Stomach (tissue), 9 donors: ENCODE data around the gene ITPR1. TPM values are rescaled to one million over a fixed set of nuclear protein-coding genes. Genes with fewer than 3 reads are reported as not detected.
"Not testable (repeated sequence)": the region's sequence is repeated elsewhere in the genome, so short reads cannot be mapped to it uniquely, and the experiment has no call there.

Source experiments
- DNase-seq, 2 donors: peaks; one replicate each; pipeline versions ENCODE4 v3.0.0 to v3.0.0-alpha.2; 2013 to 2019
- H3K27ac ChIP-seq, 5 donors: fragments of 200-600 bp in 4 of 5; sonication (generic) in 4 of 5; one replicate each; pipeline ENCODE4 v1.5.1; 2013 to 2019; ENCODE audit warnings: mild to moderate bottlenecking in 1 of 5, moderate library complexity in 1 of 5
- H3K27me3 ChIP-seq, 3 donors: fragments of 200-600 bp; sonication (generic); one replicate each; pipeline ENCODE4 v1.5.1; 2017 to 2019; ENCODE audit warnings: mixed run types in 1 of 3
- H3K36me3 ChIP-seq, 4 donors: fragments of 200-600 bp; sonication (generic); 1 replicate in 3 of 4; 2 replicates in 1 of 4; pipeline ENCODE4 v1.5.1; 2016 to 2019
- H3K4me1 ChIP-seq, 4 donors: fragments of 200-600 bp; sonication (generic); one replicate each; pipeline ENCODE4 v1.5.1; 2016 to 2019
- H3K4me3 ChIP-seq, 4 donors: fragments of 200-600 bp; sonication (generic) in 3 of 4; one replicate each; pipeline ENCODE4 v1.5.1; 2016 to 2019; ENCODE audit warnings: mild to moderate bottlenecking in 1 of 4
- H3K9me3 ChIP-seq, 4 donors: fragments of 200-600 bp; sonication (generic); one replicate each; pipeline ENCODE4 v1.5.1; 2016 to 2019
- EP300 ChIP-seq: sonication (generic); formaldehyde crosslinking; IDR thresholded peaks from one replicate; pipeline ENCODE4 v1.6.1; 2017; ENCODE audit warnings: antibody characterized with exemption
- POLR2A ChIP-seq, 4 donors: fragments of 450-650 bp; IDR thresholded peaks; one replicate each; pipeline ENCODE4 v1.6.1; 2016; ENCODE audit warnings: antibody characterized with exemption in 4 of 4, control low read depth in 2 of 4, mild to moderate bottlenecking in 1 of 4, moderate library complexity in 1 of 4
- POLR2AphosphoS5 ChIP-seq, 3 donors: sonication (generic); formaldehyde crosslinking; IDR thresholded peaks; one replicate each; pipeline ENCODE4 v1.6.1; 2016; ENCODE audit warnings: antibody characterized with exemption in 3 of 3
- WGBS, 5 donors: extraction: QIAGEN DNeasy Blood & Tissue Kit in 3 of 5; methylation state at CpG; one replicate each; pipeline versions ENCODE4 v1.1.5 to v1.1.7; 2013 to 2018; 5-methylcytosine and 5-hydroxymethylcytosine counted together
- intact Hi-C: fragments of 100-400 bp; cut with DNase I; formaldehyde crosslinking; loops from one replicate; pipeline ENCODE4 v1.15.1; 2023; ENCODE audit warnings: low total_unique reads
- polyA plus RNA-seq, 3 donors: library from polyadenylated mRNA; stranded (reverse); fragments of 200-250 nt; gene quantifications; one replicate each; pipeline ENCODE4 v1.2.3, GENCODE V29; 2013
- total RNA-seq, 5 donors: library from RNA; depleted of rRNA; stranded (reverse); fragments of >200 nt; gene quantifications; one replicate each; pipeline versions ENCODE4 v1.1.0 to v1.2.3, GENCODE V29; 2014 to 2016
- TF ChIP-seq, protein P1 (sequence below), 7 experiments: fragments of 450-650 bp in 4 of 7; fragments of 200-600 bp in 3 of 7; sonication (generic) in 3 of 7; IDR thresholded peaks; one replicate each; pipeline ENCODE4 v1.5.1; 2016 to 2019; ENCODE audit warnings: antibody characterized with exemption in 7 of 7, control low read depth in 2 of 7, mild to moderate bottlenecking in 1 of 7
- donor health status: healthy with polysubstance abuse.
- donor health status: Bipolar disorder and iron deficiency.
- donor health status: healthy.

The ITPR1 gene
- total and polyA plus RNA-seq, 8 donors = 6.6 to 192 (median 32.9) TPM

DNA sequence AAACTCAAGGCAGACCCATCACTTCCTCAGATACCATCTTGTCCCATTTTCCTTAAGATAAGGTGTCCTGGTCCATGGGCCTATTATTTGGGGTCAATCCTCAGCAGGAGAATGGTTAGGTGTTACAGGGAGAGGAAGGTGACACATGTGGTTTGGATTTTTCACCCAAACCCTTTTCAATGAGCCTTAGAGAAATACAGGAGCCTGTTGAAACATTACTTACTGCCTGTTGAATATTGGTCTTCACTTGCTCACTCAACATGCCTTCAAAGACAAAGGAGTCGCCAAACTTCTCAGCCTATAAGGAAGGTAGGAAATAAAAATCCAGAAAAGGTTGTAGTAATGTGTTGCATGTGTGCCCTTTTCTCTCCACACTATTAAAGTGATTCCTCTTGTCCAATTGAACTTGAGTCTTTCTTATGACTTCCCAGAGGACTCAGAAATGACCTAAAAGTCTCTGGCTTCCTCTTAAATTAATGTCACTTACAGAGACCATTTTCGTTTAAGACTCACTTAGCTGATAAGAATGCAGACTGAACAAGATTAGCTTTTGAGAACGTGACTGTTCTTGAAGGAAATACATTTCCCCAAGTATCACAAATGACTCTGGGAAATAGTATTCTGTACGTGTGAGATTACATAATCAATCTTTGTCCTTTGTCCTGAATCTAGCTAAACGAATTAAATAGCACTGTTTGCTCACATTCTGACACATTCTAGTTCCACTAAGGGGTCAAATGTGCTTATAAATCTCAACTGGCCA, 43.9 kb upstream of the ITPR1 start:
- WGBS, 5 donors = 27 to 57% (median 42%) methylated on average over 5 of the region's 5 CpGs
- Histone ChIP-seq H3K27me3 (no peaks in the 10 kb centered on the region), H3K4me1 (peaks cover 0 to 18% (median 7%) of the 10 kb centered on the region in 4 donors), H3K36me3 (peaks cover 0 to 60% (median 51%) of the 10 kb centered on the region in 4 donors), H3K9me3 (no peaks in the 10 kb centered on the region), H3K27ac (peak overlapping the region; percentile 16 to 79 (median 64)), H3K4me3 (no peak overlapping the region)
- TF ChIP-seq POLR2AphosphoS5 (IDR thresholded peaks at IDR 0.05) (peak in 2 of 3 donors; percentile 26 to 57), POLR2A (IDR thresholded peaks at IDR 0.05) (no peak), EP300 (no peak)
- TF ChIP-seq, protein P1, sequence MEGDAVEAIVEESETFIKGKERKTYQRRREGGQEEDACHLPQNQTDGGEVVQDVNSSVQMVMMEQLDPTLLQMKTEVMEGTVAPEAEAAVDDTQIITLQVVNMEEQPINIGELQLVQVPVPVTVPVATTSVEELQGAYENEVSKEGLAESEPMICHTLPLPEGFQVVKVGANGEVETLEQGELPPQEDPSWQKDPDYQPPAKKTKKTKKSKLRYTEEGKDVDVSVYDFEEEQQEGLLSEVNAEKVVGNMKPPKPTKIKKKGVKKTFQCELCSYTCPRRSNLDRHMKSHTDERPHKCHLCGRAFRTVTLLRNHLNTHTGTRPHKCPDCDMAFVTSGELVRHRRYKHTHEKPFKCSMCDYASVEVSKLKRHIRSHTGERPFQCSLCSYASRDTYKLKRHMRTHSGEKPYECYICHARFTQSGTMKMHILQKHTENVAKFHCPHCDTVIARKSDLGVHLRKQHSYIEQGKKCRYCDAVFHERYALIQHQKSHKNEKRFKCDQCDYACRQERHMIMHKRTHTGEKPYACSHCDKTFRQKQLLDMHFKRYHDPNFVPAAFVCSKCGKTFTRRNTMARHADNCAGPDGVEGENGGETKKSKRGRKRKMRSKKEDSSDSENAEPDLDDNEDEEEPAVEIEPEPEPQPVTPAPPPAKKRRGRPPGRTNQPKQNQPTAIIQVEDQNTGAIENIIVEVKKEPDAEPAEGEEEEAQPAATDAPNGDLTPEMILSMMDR (IDR thresholded peaks at IDR 0.05) = no peak
- intact Hi-C loops = no loop called here
- peak in 1 of 2 donors; percentile 62 for DNase-seq

DNA sequence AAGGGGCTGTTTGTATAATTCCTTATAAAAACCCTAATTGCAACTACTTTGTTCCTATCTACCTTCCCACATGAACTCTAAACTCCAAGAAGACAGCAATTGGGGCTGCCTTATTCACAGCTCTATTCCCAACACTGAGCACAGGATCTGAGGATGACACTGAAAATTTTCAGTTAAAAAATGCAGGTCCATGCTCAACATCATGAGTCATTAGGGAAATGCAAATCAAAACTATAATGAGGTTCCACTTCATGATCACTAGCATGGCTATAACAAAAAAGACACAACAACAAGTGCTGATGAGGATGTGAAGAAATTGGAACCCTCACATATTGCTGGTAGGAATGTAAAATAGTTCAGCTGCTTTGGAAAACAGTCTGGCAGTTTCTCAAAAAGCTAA, 39.0 kb upstream of the ITPR1 start:
- Histone ChIP-seq H3K27me3 (no peaks in the 10 kb centered on the region), H3K27ac (no peak overlapping the region), H3K9me3 (no peaks in the 10 kb centered on the region), H3K4me1 (peaks cover 0 to 9% (median 3%) of the 10 kb centered on the region in 4 donors), H3K4me3 (no peak overlapping the region), H3K36me3 (peaks cover 0 to 23% (median 18%) of the 10 kb centered on the region in 4 donors)
- no peak for DNase-seq
- TF ChIP-seq POLR2A (IDR thresholded peaks at IDR 0.05) (no peak), POLR2AphosphoS5 (IDR thresholded peaks at IDR 0.05) (no peak)
- intact Hi-C loops = no loop called here

DNA sequence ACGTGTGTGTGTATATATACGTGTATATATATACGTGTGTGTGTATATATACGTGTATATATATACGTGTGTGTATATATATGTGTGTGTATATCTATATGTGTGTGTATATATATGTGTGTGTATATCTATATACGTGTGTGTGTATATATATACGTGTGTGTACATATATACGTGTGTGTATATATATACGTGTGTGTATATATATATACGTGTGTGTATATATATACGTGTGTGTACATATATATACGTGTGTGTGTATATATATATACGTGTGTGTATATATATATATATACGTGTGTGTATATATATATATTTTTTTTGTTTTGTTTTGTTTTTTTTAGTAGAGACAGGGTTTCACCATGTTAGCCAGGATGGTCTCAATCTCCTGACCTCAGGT, 36.4 kb upstream of the ITPR1 start:
- H3K27ac ChIP-seq, H3K27me3 ChIP-seq, H3K4me3 ChIP-seq, DNase-seq, H3K36me3 ChIP-seq, H3K9me3 ChIP-seq, intact Hi-C loops, H3K4me1 ChIP-seq: not testable (repeated sequence)
- 87 to 94% (median 93%) methylated on average over 14 of the region's 14 CpGs for WGBS, 5 donors

DNA sequence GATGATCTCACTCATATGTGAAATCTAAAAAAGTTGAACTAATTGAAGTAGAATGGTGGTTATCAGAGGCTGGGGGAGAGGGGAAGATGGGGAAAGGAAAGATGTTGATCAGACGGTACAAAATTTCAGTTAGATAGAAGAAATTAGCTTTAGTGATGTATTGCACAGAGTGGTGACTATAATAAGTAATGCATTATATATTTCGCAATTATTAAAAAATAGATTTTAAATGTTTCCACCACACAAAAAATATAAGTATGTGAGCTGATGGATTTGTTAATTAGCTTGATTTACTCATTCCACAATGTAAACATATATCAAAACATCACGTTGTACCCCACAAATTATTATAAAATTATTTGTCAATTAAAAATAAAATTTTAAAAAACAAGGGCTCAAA, 34.2 kb upstream of the ITPR1 start:
- Histone ChIP-seq H3K27ac (no peak overlapping the region), H3K4me3 (no peak overlapping the region), H3K4me1 (peaks cover 0 to 8% (median 0%) of the 10 kb centered on the region in 4 donors), H3K9me3 (no peaks in the 10 kb centered on the region), H3K27me3 (no peaks in the 10 kb centered on the region), H3K36me3 (no peaks in the 10 kb centered on the region)
- WGBS, 5 donors = 89 to 95% (median 91%) methylated on average over 3 of the region's 3 CpGs
- DNase-seq = no peak
- TF ChIP-seq EP300 (no peak), POLR2A (IDR thresholded peaks at IDR 0.05) (no peak), POLR2AphosphoS5 (IDR thresholded peaks at IDR 0.05) (no peak)
- TF ChIP-seq, protein P1 (IDR thresholded peaks at IDR 0.05) = no peak
- intact Hi-C loops = no loop called here

DNA sequence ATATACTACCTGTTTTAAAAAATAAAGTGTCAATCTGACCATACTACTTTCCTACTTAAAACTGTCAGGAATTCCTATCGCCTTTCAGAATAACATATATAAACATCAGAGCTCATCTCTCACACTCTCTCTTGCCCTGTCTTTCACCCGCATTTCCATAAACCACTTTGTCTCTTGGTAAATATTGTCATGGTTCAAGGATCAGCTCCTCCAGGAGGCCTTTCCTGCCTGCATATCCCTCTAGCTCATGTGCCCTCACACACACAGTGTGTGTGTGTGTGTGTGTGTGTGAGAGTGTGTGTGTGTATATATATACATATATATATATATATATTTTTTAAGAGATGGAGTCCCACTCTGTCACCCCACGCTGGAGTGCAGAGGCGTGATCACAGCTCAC, 32.8 kb upstream of the ITPR1 start:
- DNase-seq = no peak
- no peak overlapping the region for H3K4me3 ChIP-seq
- intact Hi-C loops = no loop called here
- H3K27ac ChIP-seq = no peak overlapping the region
- no peaks in the 10 kb centered on the region for H3K27me3 ChIP-seq
- 87 to 90% (median 89%) methylated on average over 4 of the region's 4 CpGs for WGBS, 5 donors
- TF ChIP-seq, protein P1 (IDR thresholded peaks at IDR 0.05) = no peak
- no peak for TF ChIP-seq POLR2A (IDR thresholded peaks at IDR 0.05)
- TF ChIP-seq POLR2AphosphoS5 (IDR thresholded peaks at IDR 0.05) = no peak
- TF ChIP-seq EP300 = no peak
- peaks cover 0 to 13% (median 0%) of the 10 kb centered on the region in 4 donors for H3K4me1 ChIP-seq
- no peaks in the 10 kb centered on the region for H3K36me3 ChIP-seq
- no peaks in the 10 kb centered on the region for H3K9me3 ChIP-seq
